Caco-2 (cell line): ENCODE measurements around the gene C6orf89. TPM values are rescaled to one million over a fixed set of nuclear protein-coding genes. Genes with fewer than 3 reads are reported as not detected.
A peak's percentile ranks its signal among the peaks of the same experiment; 100 is the strongest.

ENCODE experiments used
- BruUV-seq: library from RNA; stranded (reverse); fragments of 400-500 nt; replicated peaks from 2 replicates; lab custom pipeline; 2021; lab: Mats Ljungman, UMichigan
- CTCF ChIA-PET: fragments of 300-600 bp; sonication (Branson Sonifier 250); formaldehyde crosslinking; loops from one replicate; lab custom pipeline; 2022; ENCODE audit warnings: antibody characterized with exemption; lab: Charles Lee
- POLR2A ChIA-PET: fragments of 300-600 bp; sonication (Branson Sonifier 250); formaldehyde crosslinking; loops from one replicate; lab custom pipeline; 2022; ENCODE audit warnings: antibody characterized with exemption; lab: Charles Lee
- DNase-seq, 2 experiments: peaks; one replicate each; pipeline versions ENCODE4 v3.0.0 to v3.0.0-alpha.2; 2020 to 2022
- H3K27me3 ChIP-seq: replicated peaks from 2 replicates; pipeline ENCODE4 v1.6.0; 2011; ENCODE audit warnings: low read length; ENCODE audit not compliant: control insufficient read depth, insufficient read depth
- H3K36me3 ChIP-seq: 2 replicates; pipeline ENCODE4 v1.5.1; 2011; ENCODE audit warnings: low read length; ENCODE audit not compliant: control insufficient read depth, insufficient read depth
- H3K4me1 ChIP-seq: fragments of 250-450 bp; sonication (Bioruptor Pico); 2 replicates; pipeline ENCODE4 v1.5.1; 2020; ENCODE audit warnings: mild to moderate bottlenecking
- H3K4me3 ChIP-seq: 2 replicates; pipeline ENCODE4 v1.5.1; 2011; ENCODE audit warnings: low read depth, mild to moderate bottlenecking, control low read depth, low read length
- H3K9me3 ChIP-seq: fragments of 250-450 bp; sonication (Bioruptor Pico); 2 replicates; pipeline ENCODE4 v1.5.1; 2020; ENCODE audit warnings: mild to moderate bottlenecking, moderate library complexity
- H3K27ac Mint-ChIP-seq: one replicate; pipeline ENCODE4 v1.8.0; 2022; ENCODE audit warnings: mixed read lengths; ENCODE audit not compliant: unreplicated experiment
- H3K27me3 Mint-ChIP-seq: one replicate; pipeline ENCODE4 v1.8.0; 2022; ENCODE audit warnings: mixed read lengths; ENCODE audit not compliant: insufficient read depth, unreplicated experiment
- H3K36me3 Mint-ChIP-seq: one replicate; pipeline ENCODE4 v1.8.0; 2022; ENCODE audit warnings: mild to moderate bottlenecking, mixed read lengths; ENCODE audit not compliant: insufficient read depth, unreplicated experiment
- H3K4me1 Mint-ChIP-seq: one replicate; pipeline ENCODE4 v1.8.0; 2022; ENCODE audit warnings: low read depth, mixed read lengths; ENCODE audit not compliant: unreplicated experiment
- H3K4me3 Mint-ChIP-seq: one replicate; pipeline ENCODE4 v1.8.0; 2022; ENCODE audit warnings: mild to moderate bottlenecking, moderate library complexity, mixed read lengths; ENCODE audit not compliant: unreplicated experiment
- H3K9me3 Mint-ChIP-seq: one replicate; pipeline ENCODE4 v1.8.0; 2022; ENCODE audit warnings: mixed read lengths; ENCODE audit not compliant: unreplicated experiment
- intact Hi-C: fragments of 100-400 bp; cut with micrococcal nuclease; formaldehyde crosslinking; loops from one replicate; pipeline ENCODE4 v1.10.0; 2022; ENCODE audit not compliant: unreplicated experiment
- total RNA-seq: library from RNA; stranded (reverse); gene quantifications from 2 replicates; pipeline ENCODE4 v1.2.3, GENCODE V29; 2022
- TF ChIP-seq, protein P1 (sequence below), 2 experiments: fragments of 200-600 bp in 1 of 2; IDR thresholded peaks; 1 replicate in 1 of 2; 2 replicates in 1 of 2; pipeline versions ENCODE4 v1.5.1 to v1.8.0; 2011 to 2022; ENCODE audit warnings: antibody characterized with exemption in 1 of 2, control low read depth in 1 of 2, inconsistent platforms in 1 of 2, low read depth in 1 of 2, low read length in 1 of 2, mild to moderate bottlenecking in 1 of 2, moderate library complexity in 1 of 2; ENCODE audit not compliant: insufficient read depth in 1 of 2, severe bottlenecking in 1 of 2, unreplicated experiment in 1 of 2

Gene C6orf89
- total RNA-seq, 1 experiment from 2014 or later: 24.4 TPM

DNA sequence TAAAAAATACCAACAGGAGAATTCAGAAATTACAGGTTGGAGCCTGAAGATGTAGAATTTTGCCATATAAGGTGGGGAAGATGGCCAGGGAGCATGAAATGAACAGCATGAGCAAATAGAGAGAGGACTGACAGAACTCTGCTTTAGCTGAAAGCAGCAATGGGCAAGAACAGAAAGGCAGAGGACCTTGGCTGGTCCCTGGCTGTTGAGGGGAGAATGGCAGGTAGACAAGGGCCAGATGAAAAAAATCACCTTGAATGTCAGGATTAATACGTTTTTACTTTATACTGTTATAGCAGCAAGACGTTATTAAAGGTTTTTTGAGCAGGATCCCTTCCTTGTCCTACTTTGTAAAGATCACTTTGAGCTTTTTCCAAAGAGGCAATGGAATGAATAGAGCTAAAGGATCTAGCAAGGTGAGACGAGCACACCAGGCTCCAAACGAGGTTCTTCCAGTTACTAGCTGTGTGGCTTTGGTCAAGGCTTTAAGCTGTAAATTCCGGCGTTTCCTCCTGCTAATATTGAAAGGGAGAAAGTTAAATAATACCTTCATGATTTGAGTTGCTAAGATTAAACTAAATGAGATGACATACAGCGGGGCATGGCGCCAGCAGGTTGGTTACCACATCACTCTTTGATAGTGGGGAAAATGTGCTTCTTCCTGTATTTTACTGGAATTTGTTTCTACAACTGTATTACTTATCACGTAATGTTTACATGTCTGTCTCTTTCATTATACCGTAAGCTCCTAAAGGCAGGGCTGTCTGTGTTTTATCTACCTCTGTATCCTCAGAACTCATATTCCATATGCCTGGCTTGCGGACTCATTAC, 11.9 kb upstream of the C6orf89 start:
- DNase-seq: peak in 1 of 2 experiments; percentile 34
- H3K4me3 Mint-ChIP-seq: peak overlapping the region; percentile 92
- Histone ChIP-seq H3K9me3 (no peaks in the 10 kb centered on the region), H3K36me3 (no peaks in the 10 kb centered on the region), H3K4me3 (peak overlapping the region; percentile 78), H3K27me3 (no peaks in the 10 kb centered on the region), H3K4me1 (0 out of 2 replicates have a peak, but pooled peaks cover 5% of the 10 kb centered on the region)
- ChIA-PET CTCF (interaction anchor here (0.8 to 4.2 kb wide), 5 partner anchors 12 to 144 kb away, joined by 3 to 31 read pairs (median 15); partner anchors contain the start of gene C6orf89), POLR2A (interaction anchor here (0.6 to 1.7 kb wide), 5 partner anchors 10 to 1712 kb away, joined by 3 to 11 read pairs (median 5); partner anchors contain the start of genes C6orf89 and MTCH1)
- TF ChIP-seq, protein P1, sequence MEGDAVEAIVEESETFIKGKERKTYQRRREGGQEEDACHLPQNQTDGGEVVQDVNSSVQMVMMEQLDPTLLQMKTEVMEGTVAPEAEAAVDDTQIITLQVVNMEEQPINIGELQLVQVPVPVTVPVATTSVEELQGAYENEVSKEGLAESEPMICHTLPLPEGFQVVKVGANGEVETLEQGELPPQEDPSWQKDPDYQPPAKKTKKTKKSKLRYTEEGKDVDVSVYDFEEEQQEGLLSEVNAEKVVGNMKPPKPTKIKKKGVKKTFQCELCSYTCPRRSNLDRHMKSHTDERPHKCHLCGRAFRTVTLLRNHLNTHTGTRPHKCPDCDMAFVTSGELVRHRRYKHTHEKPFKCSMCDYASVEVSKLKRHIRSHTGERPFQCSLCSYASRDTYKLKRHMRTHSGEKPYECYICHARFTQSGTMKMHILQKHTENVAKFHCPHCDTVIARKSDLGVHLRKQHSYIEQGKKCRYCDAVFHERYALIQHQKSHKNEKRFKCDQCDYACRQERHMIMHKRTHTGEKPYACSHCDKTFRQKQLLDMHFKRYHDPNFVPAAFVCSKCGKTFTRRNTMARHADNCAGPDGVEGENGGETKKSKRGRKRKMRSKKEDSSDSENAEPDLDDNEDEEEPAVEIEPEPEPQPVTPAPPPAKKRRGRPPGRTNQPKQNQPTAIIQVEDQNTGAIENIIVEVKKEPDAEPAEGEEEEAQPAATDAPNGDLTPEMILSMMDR (IDR thresholded peaks at IDR 0.05; ENCODE audit: insufficient read depth in 1 of 2, low read depth in 1 of 2, low read length in 1 of 2, severe bottlenecking in 1 of 2, unreplicated experiment in 1 of 2): peak in 1 of 2 experiments; percentile 47
- H3K27ac Mint-ChIP-seq: peak overlapping the region; percentile 98
- H3K9me3 Mint-ChIP-seq: no peaks in the 10 kb centered on the region
- peaks cover 20% of the 10 kb centered on the region for H3K36me3 Mint-ChIP-seq
- peaks cover 8% of the 10 kb centered on the region for H3K4me1 Mint-ChIP-seq
- H3K27me3 Mint-ChIP-seq: no peaks in the 10 kb centered on the region
- intact Hi-C loops: no loop called here
- BruUV-seq: TSS peak; percentile 55

GRCh38 chr6:36874443-36875249, 11.1 kb upstream of the C6orf89 start, which contains the start of gene PPIL1:
TSS of gene PPIL1 (minus strand) at chr6:36874803. CDS start at chr6:36874772, 31 bp downstream.
- intact Hi-C loops: loop anchor here (1.0 kb wide), 1 partner anchor 11 kb away; the partner anchor contains the start of gene C6orf89
- Mint-ChIP-seq H3K36me3 (peaks cover 11% of the 10 kb centered on the region), H3K4me3 (peak within 1 kb of the TSS; percentile 92), H3K27ac (peak within 1 kb of the TSS; percentile 98), H3K4me1 (peaks cover 8% of the 10 kb centered on the region), H3K27me3 (no peaks in the 10 kb centered on the region), H3K9me3 (no peaks in the 10 kb centered on the region)
- peak; percentile 83 to 85 for DNase-seq
- H3K4me1 ChIP-seq: 0 out of 2 replicates have a peak, but pooled peaks cover 5% of the 10 kb centered on the region
- BruUV-seq: no TSS peak
- no peaks in the 10 kb centered on the region for H3K36me3 ChIP-seq
- no peaks in the 10 kb centered on the region for H3K9me3 ChIP-seq
- ChIA-PET POLR2A (interaction anchor here (0.5 to 1.7 kb wide), 6 partner anchors 11 to 1711 kb away, joined by 3 to 12 read pairs (median 8); partner anchors contain the start of genes C6orf89 and MTCH1), CTCF (interaction anchor here (0.6 to 4.2 kb wide), 9 partner anchors 11 to 491 kb away, joined by 3 to 31 read pairs (median 4); partner anchors contain the start of gene C6orf89)
- TF ChIP-seq, protein P1 (IDR thresholded peaks at IDR 0.05; ENCODE audit: insufficient read depth in 1 of 2, low read depth in 1 of 2, low read length in 1 of 2, severe bottlenecking in 1 of 2, unreplicated experiment in 1 of 2): peak in 1 of 2 experiments; percentile 14
- H3K27me3 ChIP-seq: no peaks in the 10 kb centered on the region
- peak within 1 kb of the TSS; percentile 78 for H3K4me3 ChIP-seq
